NT2/D1 (cell line): ENCODE results near the gene KCNIP1.
"Not testable (repeated sequence)": the region's sequence is repeated elsewhere in the genome, so short reads cannot be mapped to it uniquely, and the experiment has no call there.

Experiments used
- SUZ12 ChIP-seq: IDR thresholded peaks from 2 replicates; pipeline ENCODE4 v1.6.1; 2011; ENCODE audit not compliant: insufficient read length, insufficient read depth; ENCODE audit errors: extremely low read depth
- YY1 ChIP-seq: IDR thresholded peaks from 2 replicates; pipeline ENCODE4 v1.6.1; 2011; ENCODE audit not compliant: insufficient read length, insufficient read depth
- ZNF274 ChIP-seq: IDR thresholded peaks from 2 replicates; pipeline ENCODE4 v1.6.1; 2011; ENCODE audit warnings: mild to moderate bottlenecking, low read depth, low read length

DNA sequence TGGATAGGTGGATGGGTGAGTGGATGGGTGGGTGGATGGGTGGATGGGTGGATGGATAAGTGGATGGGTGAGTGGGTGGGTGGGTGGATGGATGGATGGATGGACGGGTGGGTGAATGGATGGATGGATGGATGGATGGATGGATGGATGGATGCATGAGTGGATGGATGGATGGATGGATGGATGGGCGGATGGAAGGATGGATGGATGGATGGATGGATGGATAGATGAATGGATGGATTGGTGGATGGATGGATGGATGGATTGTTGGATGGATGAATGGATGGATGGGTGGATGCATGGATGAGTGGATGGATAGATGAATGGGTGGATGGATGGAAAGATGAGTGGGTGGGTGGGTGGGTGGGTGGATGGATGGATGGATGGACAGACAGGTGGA, 250.7 kb downstream of the KCNIP1 start:
- not testable (repeated sequence) for TF ChIP-seq ZNF274, YY1, SUZ12
